Stomach (tissue), 9 donors: ENCODE measurements around the gene PRLR. TPM values are rescaled to one million over a fixed set of nuclear protein-coding genes. Genes with fewer than 3 reads are reported as not detected.

ENCODE experiments used
- DNase-seq, 2 donors: peaks; one replicate each; pipeline versions ENCODE4 v3.0.0 to v3.0.0-alpha.2; 2013 to 2019
- H3K27ac ChIP-seq, 5 donors: fragments of 200-600 bp in 4 of 5; sonication (generic) in 4 of 5; one replicate each; pipeline ENCODE4 v1.5.1; 2013 to 2019; ENCODE audit warnings: mild to moderate bottlenecking in 1 of 5, moderate library complexity in 1 of 5
- H3K27me3 ChIP-seq, 3 donors: fragments of 200-600 bp; sonication (generic); one replicate each; pipeline ENCODE4 v1.5.1; 2017 to 2019; ENCODE audit warnings: mixed run types in 1 of 3
- H3K36me3 ChIP-seq, 4 donors: fragments of 200-600 bp; sonication (generic); 1 replicate in 3 of 4; 2 replicates in 1 of 4; pipeline ENCODE4 v1.5.1; 2016 to 2019
- H3K4me1 ChIP-seq, 4 donors: fragments of 200-600 bp; sonication (generic); one replicate each; pipeline ENCODE4 v1.5.1; 2016 to 2019
- H3K4me3 ChIP-seq, 4 donors: fragments of 200-600 bp; sonication (generic) in 3 of 4; one replicate each; pipeline ENCODE4 v1.5.1; 2016 to 2019; ENCODE audit warnings: mild to moderate bottlenecking in 1 of 4
- H3K9me3 ChIP-seq, 4 donors: fragments of 200-600 bp; sonication (generic); one replicate each; pipeline ENCODE4 v1.5.1; 2016 to 2019
- EP300 ChIP-seq: sonication (generic); formaldehyde crosslinking; IDR thresholded peaks from one replicate; pipeline ENCODE4 v1.6.1; 2017; ENCODE audit warnings: antibody characterized with exemption
- POLR2A ChIP-seq, 4 donors: fragments of 450-650 bp; IDR thresholded peaks; one replicate each; pipeline ENCODE4 v1.6.1; 2016; ENCODE audit warnings: antibody characterized with exemption in 4 of 4, control low read depth in 2 of 4, mild to moderate bottlenecking in 1 of 4, moderate library complexity in 1 of 4
- POLR2AphosphoS5 ChIP-seq, 3 donors: sonication (generic); formaldehyde crosslinking; IDR thresholded peaks; one replicate each; pipeline ENCODE4 v1.6.1; 2016; ENCODE audit warnings: antibody characterized with exemption in 3 of 3
- WGBS, 5 donors: extraction: QIAGEN DNeasy Blood & Tissue Kit in 3 of 5; methylation state at CpG; one replicate each; pipeline versions ENCODE4 v1.1.5 to v1.1.7; 2013 to 2018; 5-methylcytosine and 5-hydroxymethylcytosine counted together
- intact Hi-C: fragments of 100-400 bp; cut with DNase I; formaldehyde crosslinking; loops from one replicate; pipeline ENCODE4 v1.15.1; 2023; ENCODE audit warnings: low total_unique reads
- polyA plus RNA-seq, 3 donors: library from polyadenylated mRNA; stranded (reverse); fragments of 200-250 nt; gene quantifications; one replicate each; pipeline ENCODE4 v1.2.3, GENCODE V29; 2013
- total RNA-seq, 5 donors: library from RNA; depleted of rRNA; stranded (reverse); fragments of >200 nt; gene quantifications; one replicate each; pipeline versions ENCODE4 v1.1.0 to v1.2.3, GENCODE V29; 2014 to 2016
- TF ChIP-seq, protein P1 (sequence below), 7 experiments: fragments of 450-650 bp in 4 of 7; fragments of 200-600 bp in 3 of 7; sonication (generic) in 3 of 7; IDR thresholded peaks; one replicate each; pipeline ENCODE4 v1.5.1; 2016 to 2019; ENCODE audit warnings: antibody characterized with exemption in 7 of 7, control low read depth in 2 of 7, mild to moderate bottlenecking in 1 of 7
- donor health status: healthy with polysubstance abuse.
- donor health status: Bipolar disorder and iron deficiency.
- donor health status: healthy.

Gene PRLR
- total and polyA plus RNA-seq, 8 donors = 0.56 to 33.2 (median 4.5) TPM; not detected in 1

- no peak for TF ChIP-seq EP300
- no peak for TF ChIP-seq POLR2A (IDR thresholded peaks at IDR 0.05)
- TF ChIP-seq, protein P1, sequence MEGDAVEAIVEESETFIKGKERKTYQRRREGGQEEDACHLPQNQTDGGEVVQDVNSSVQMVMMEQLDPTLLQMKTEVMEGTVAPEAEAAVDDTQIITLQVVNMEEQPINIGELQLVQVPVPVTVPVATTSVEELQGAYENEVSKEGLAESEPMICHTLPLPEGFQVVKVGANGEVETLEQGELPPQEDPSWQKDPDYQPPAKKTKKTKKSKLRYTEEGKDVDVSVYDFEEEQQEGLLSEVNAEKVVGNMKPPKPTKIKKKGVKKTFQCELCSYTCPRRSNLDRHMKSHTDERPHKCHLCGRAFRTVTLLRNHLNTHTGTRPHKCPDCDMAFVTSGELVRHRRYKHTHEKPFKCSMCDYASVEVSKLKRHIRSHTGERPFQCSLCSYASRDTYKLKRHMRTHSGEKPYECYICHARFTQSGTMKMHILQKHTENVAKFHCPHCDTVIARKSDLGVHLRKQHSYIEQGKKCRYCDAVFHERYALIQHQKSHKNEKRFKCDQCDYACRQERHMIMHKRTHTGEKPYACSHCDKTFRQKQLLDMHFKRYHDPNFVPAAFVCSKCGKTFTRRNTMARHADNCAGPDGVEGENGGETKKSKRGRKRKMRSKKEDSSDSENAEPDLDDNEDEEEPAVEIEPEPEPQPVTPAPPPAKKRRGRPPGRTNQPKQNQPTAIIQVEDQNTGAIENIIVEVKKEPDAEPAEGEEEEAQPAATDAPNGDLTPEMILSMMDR (IDR thresholded peaks at IDR 0.05) = no peak
- TF ChIP-seq POLR2AphosphoS5 (IDR thresholded peaks at IDR 0.05) = no peak
- Histone ChIP-seq H3K27ac (no peak overlapping the region), H3K9me3 (no peaks in the 10 kb centered on the region), H3K4me3 (no peak overlapping the region), H3K27me3 (no peaks in the 10 kb centered on the region), H3K36me3 (no peaks in the 10 kb centered on the region), H3K4me1 (no peaks in the 10 kb centered on the region)
- intact Hi-C loops = no loop called here
- 65 to 85% (median 79%) methylated on average over 10 of the region's 10 CpGs for WGBS, 5 donors
- no peak for DNase-seq
These were observed 205.3 kb downstream of the PRLR start for GRCh38 chr5:35024911-35025510.

GRCh38 chr5:35023391-35024178 lies 206.7 kb downstream of the PRLR start:
- no peaks in the 10 kb centered on the region for H3K36me3 ChIP-seq
- TF ChIP-seq POLR2AphosphoS5 (IDR thresholded peaks at IDR 0.05) (no peak), POLR2A (IDR thresholded peaks at IDR 0.05) (no peak), EP300 (no peak)
- TF ChIP-seq, protein P1 (IDR thresholded peaks at IDR 0.05) = no peak
- WGBS, 5 donors = 66 to 88% (median 85%) methylated on average over 7 of the region's 7 CpGs
- no peak for DNase-seq
- H3K27me3 ChIP-seq = no peaks in the 10 kb centered on the region
- no peaks in the 10 kb centered on the region for H3K9me3 ChIP-seq
- intact Hi-C loops = no loop called here
- H3K4me1 ChIP-seq = no peaks in the 10 kb centered on the region
- no peak overlapping the region for H3K27ac ChIP-seq
- no peak overlapping the region for H3K4me3 ChIP-seq

GRCh38 chr5:35016174-35017051 lies 213.9 kb downstream of the PRLR start:
- WGBS, 5 donors = 36 to 56% (median 52%) methylated on average over 4 of the region's 4 CpGs
- Histone ChIP-seq H3K36me3 (no peaks in the 10 kb centered on the region), H3K27ac (no peak overlapping the region), H3K4me3 (no peak overlapping the region), H3K4me1 (no peaks in the 10 kb centered on the region), H3K9me3 (no peaks in the 10 kb centered on the region), H3K27me3 (no peaks in the 10 kb centered on the region)
- TF ChIP-seq, protein P1 (IDR thresholded peaks at IDR 0.05) = no peak
- TF ChIP-seq POLR2A (IDR thresholded peaks at IDR 0.05) (no peak), EP300 (no peak), POLR2AphosphoS5 (IDR thresholded peaks at IDR 0.05) (no peak)
- intact Hi-C loops = no loop called here
- DNase-seq = no peak

DNA sequence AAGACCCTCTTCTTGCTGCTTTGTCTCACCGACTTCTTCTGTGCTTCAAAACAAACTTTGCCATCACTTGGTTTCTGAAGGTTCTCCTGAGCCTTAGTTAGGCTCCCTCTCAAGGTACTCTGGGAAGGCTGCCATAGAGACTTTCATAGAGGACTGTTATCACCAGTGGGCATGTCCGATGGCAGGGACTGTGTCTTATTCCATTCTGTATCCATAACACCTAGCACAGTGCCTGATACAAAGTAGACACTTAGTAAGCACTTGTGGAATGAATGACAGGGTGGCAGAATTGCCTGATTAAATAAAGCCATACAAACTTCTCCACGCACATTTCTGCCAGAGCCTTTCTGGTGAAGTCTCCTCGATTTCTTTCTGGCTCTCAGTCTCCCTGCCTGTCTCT lies 215.2 kb downstream of the PRLR start:
- Histone ChIP-seq H3K27me3 (no peaks in the 10 kb centered on the region), H3K27ac (no peak overlapping the region), H3K4me3 (no peak overlapping the region), H3K4me1 (no peaks in the 10 kb centered on the region), H3K36me3 (no peaks in the 10 kb centered on the region), H3K9me3 (no peaks in the 10 kb centered on the region)
- TF ChIP-seq EP300 (no peak), POLR2AphosphoS5 (IDR thresholded peaks at IDR 0.05) (no peak), POLR2A (IDR thresholded peaks at IDR 0.05) (no peak)
- TF ChIP-seq, protein P1 (IDR thresholded peaks at IDR 0.05) = no peak
- intact Hi-C loops = no loop called here
- WGBS, 5 donors = 66 to 87% (median 74%) methylated on average over 4 of the region's 4 CpGs
- no peak for DNase-seq
